Hepatocyte (in vitro differentiated cells): ENCODE results near the gene GPATCH8. TPM values are rescaled to one million over a fixed set of nuclear protein-coding genes. Genes with fewer than 3 reads are reported as not detected.

ENCODE experiments used
- DNase-seq: peaks from one replicate; pipeline ENCODE4 v3.0.0-alpha.2; 2016; ENCODE audit warnings: low spot score
- H2AFZ ChIP-seq: fragments of 200-600 bp; sonication (generic); 2 replicates; pipeline ENCODE4 v1.6.0; 2016; ENCODE audit warnings: antibody characterized with exemption, mild to moderate bottlenecking
- H3K27ac ChIP-seq: fragments of 200-600 bp; sonication (generic); 2 replicates; pipeline ENCODE4 v1.5.1; 2016; ENCODE audit warnings: mild to moderate bottlenecking
- H3K27me3 ChIP-seq: fragments of 200-600 bp; sonication (generic); 2 replicates; pipeline ENCODE4 v1.6.1; 2016
- H3K36me3 ChIP-seq: fragments of 200-600 bp; sonication (generic); replicated peaks from 2 replicates; pipeline ENCODE4 v1.5.1; 2016; ENCODE audit warnings: low read depth; ENCODE audit not compliant: insufficient read depth
- H3K4me1 ChIP-seq: fragments of 200-600 bp; sonication (generic); 2 replicates; pipeline ENCODE4 v1.5.1; 2016; ENCODE audit warnings: mild to moderate bottlenecking, moderate library complexity; ENCODE audit not compliant: insufficient read depth
- H3K4me2 ChIP-seq: fragments of 200-600 bp; sonication (generic); 2 replicates; pipeline ENCODE4 v1.6.0; 2016
- H3K4me3 ChIP-seq: fragments of 200-600 bp; sonication (generic); 2 replicates; pipeline ENCODE4 v1.5.1; 2016; ENCODE audit warnings: mild to moderate bottlenecking
- H3K79me2 ChIP-seq: fragments of 200-600 bp; sonication (generic); 2 replicates; pipeline ENCODE4 v1.6.0; 2017; ENCODE audit warnings: mild to moderate bottlenecking
- H3K9me2 ChIP-seq: fragments of 200-600 bp; sonication (generic); replicated peaks from 2 replicates; pipeline ENCODE4 v1.6.0; 2017; ENCODE audit warnings: mild to moderate bottlenecking; ENCODE audit not compliant: insufficient read depth
- H3K9me3 ChIP-seq: fragments of 200-600 bp; sonication (generic); 2 replicates; pipeline ENCODE4 v1.5.1; 2016; ENCODE audit warnings: low read depth, mild to moderate bottlenecking
- H4K20me1 ChIP-seq: fragments of 200-600 bp; sonication (generic); 2 replicates; pipeline ENCODE4 v1.6.0; 2016; ENCODE audit warnings: mild to moderate bottlenecking; ENCODE audit not compliant: insufficient read depth, poor library complexity, severe bottlenecking
- CTCF ChIP-seq: fragments of 200-600 bp; sonication (generic); IDR thresholded peaks from 2 replicates; pipeline ENCODE4 v1.5.1; 2016; ENCODE audit warnings: antibody characterized with exemption, mild to moderate bottlenecking; ENCODE audit not compliant: poor library complexity
- EZH2 ChIP-seq: fragments of 200-600 bp; sonication (generic); IDR thresholded peaks from 2 replicates; pipeline ENCODE4 v1.6.1; 2016; ENCODE audit warnings: antibody characterized with exemption, mild to moderate bottlenecking, borderline replicate concordance
- EZH2phosphoT487 ChIP-seq: fragments of 200-600 bp; sonication (generic); IDR thresholded peaks from one replicate; pipeline ENCODE4 v1.6.1; 2018; ENCODE audit warnings: antibody characterized with exemption, mild to moderate bottlenecking, low read depth, moderate library complexity; ENCODE audit not compliant: unreplicated experiment, severe bottlenecking
- WGBS: methylation state at CpG from one replicate; pipeline ENCODE4 v1.1.6; 2016; ENCODE audit warnings: low lambda C conversion rate; ENCODE audit errors: missing lambda C conversion rate; 5-methylcytosine and 5-hydroxymethylcytosine counted together
- polyA plus RNA-seq: library from polyadenylated mRNA; unstranded; fragments of >200 nt; fragmentation: Nextera tagmentation; extraction: Ambion mirVana; gene quantifications from 2 replicates; pipeline ENCODE4 v1.2.1, GENCODE V29; 2016
- total RNA-seq: library from RNA; depleted of rRNA; stranded (reverse); fragments of >200 nt; gene quantifications from 2 replicates; pipeline ENCODE4 v1.2.3, GENCODE V29; 2014

The GPATCH8 gene
- total and polyA plus RNA-seq, 2 experiments from 2014 or later, result 30.0 to 42.1 TPM

GRCh38 chr17:44398692-44399691, 104.2 kb downstream of the GPATCH8 start:
- Histone ChIP-seq H3K27me3 (no peaks in the 10 kb centered on the region), H3K4me2 (no peak overlapping the region), H3K36me3 (no peaks in the 10 kb centered on the region), H3K27ac (no peak overlapping the region), H3K9me2 (no peaks in the 10 kb centered on the region), H2AFZ (no peak overlapping the region), H3K4me1 (no peaks in the 10 kb centered on the region), H3K9me3 (no peaks in the 10 kb centered on the region), H3K4me3 (no peak overlapping the region), H4K20me1 (no peaks in the 10 kb centered on the region), H3K79me2 (no peaks in the 10 kb centered on the region)
- DNase-seq, result no peak
- TF ChIP-seq EZH2, result no peak
- TF ChIP-seq EZH2phosphoT487, result no peak
- no peak for TF ChIP-seq CTCF
- 97% methylated on average over 41 of the region's 41 CpGs for WGBS

- no peak overlapping the region for H2AFZ ChIP-seq
- no peaks in the 10 kb centered on the region for H3K9me2 ChIP-seq
- no peaks in the 10 kb centered on the region for H3K79me2 ChIP-seq
- 96% methylated on average over 8 of the region's 8 CpGs for WGBS
- H3K4me2 ChIP-seq, result no peak overlapping the region
- H3K9me3 ChIP-seq, result no peaks in the 10 kb centered on the region
- no peaks in the 10 kb centered on the region for H3K4me1 ChIP-seq
- TF ChIP-seq CTCF, result no peak
- TF ChIP-seq EZH2phosphoT487, result no peak
- no peak for TF ChIP-seq EZH2
- H4K20me1 ChIP-seq, result no peaks in the 10 kb centered on the region
- DNase-seq, result no peak
- no peaks in the 10 kb centered on the region for H3K36me3 ChIP-seq
- no peaks in the 10 kb centered on the region for H3K27me3 ChIP-seq
- no peak overlapping the region for H3K4me3 ChIP-seq
- no peak overlapping the region for H3K27ac ChIP-seq
Observed at GRCh38 chr17:44397479-44398440, 105.4 kb downstream of the GPATCH8 start.

GRCh38 chr17:44396946-44397345, 106.3 kb downstream of the GPATCH8 start:
- H3K79me2 ChIP-seq, result no peaks in the 10 kb centered on the region
- no peaks in the 10 kb centered on the region for H4K20me1 ChIP-seq
- H3K27ac ChIP-seq, result no peak overlapping the region
- no peaks in the 10 kb centered on the region for H3K9me3 ChIP-seq
- TF ChIP-seq EZH2 (no peak), EZH2phosphoT487 (no peak), CTCF (no peak)
- H3K9me2 ChIP-seq, result no peaks in the 10 kb centered on the region
- no peaks in the 10 kb centered on the region for H3K27me3 ChIP-seq
- no peak for DNase-seq
- H3K4me2 ChIP-seq, result no peak overlapping the region
- H3K4me3 ChIP-seq, result no peak overlapping the region
- H3K36me3 ChIP-seq, result no peaks in the 10 kb centered on the region
- WGBS, result 96% methylated on average over 5 of the region's 5 CpGs
- H3K4me1 ChIP-seq, result no peaks in the 10 kb centered on the region
- no peak overlapping the region for H2AFZ ChIP-seq
